Measurements from ENCODE around the gene ANO1.

Gene ANO1

DNA sequence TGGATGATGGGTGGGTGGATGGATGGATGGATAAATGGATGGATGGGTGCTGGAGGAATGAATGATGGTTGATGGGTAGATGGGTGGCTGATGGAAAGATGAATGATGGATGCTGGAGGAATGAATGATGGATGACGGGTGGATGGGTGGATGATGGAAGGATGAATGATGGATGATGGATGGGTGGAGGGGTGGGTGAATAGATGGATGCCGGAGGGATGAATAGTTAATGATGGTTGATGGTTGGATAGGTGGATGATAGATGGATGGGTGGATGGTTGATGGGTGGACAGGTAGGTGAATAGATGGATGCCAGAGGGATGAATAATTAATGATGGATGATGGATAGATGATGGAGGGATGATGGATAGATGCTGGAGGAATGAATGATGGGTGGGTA, 41.4 kb downstream of the ANO1 start:
- no peak for DNase-seq

DNA sequence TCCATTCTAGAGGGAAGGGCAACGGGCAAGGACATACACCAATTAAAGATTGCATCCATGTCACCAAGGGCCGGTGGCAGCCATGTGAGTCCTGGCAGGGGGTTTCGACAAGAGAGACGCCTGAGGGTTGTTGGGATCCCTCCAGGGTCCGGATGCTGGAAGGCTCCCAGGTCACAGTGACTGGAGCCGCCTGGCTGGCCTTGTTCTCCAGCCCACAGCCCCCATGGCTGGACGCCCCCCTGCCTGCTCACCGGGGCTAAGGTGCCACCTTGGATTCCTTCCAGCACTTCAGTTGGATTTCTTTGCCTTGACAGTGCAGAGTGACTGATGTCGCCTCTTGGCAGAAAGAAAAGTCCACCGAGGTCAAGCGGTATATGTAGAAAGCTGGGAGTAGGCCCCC, 42.6 kb downstream of the ANO1 start:
- no peak for DNase-seq

DNA sequence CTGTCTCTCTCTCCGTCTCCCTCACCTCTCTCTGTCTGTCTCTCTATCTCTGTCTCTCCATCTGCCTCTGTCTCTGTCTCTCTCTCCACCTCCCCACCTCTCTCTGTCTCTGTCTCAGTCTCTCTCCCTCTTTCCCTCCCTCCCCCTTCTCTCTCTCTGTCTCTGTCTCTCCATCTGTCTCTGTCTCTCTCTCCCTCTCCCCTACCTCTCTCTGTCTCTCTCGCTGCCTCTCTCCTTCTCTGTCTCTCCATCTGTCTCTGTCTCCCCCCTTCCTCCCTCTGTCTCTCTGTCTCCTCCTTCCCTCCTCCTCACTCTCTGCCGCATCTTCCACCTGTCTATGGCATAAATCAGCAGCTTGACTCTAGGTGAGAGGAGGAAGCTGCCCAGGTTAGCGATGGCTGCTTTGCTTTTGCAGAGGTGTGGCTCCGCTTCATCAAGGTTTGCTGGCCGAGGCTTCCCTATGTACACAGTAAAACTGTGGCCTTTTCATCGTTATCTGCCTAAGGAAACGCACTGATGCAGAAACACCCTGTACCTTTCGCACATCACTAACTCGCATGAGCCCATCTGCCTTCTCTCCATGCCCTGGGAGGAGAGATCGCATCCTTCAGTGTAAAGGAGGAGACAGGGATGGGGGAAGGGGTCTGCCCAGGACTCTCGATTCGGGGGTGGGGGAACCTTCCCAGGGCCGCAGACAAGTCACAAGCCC, 44.5 kb downstream of the ANO1 start:
- DNase-seq, result no peak

DNA sequence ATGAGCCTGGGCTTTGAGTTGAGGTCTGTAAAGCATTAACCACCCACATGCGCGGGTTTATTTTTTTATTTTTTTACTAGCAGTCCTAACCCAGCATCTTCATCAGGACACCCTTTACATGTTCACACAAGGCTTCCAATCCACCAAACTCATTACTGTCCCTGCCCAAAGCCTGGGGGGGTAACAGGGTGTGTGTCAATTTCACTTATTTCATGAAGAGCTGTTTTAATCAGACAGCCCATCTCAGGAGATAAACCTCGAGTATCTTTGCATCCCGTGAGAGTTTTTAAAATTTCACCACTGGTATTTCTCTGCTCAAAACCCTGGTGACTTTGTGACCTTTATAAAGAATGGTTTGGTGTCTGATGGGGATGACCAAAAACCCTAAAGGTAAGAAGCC, 45.6 kb downstream of the ANO1 start:
- no peak for DNase-seq

DNA sequence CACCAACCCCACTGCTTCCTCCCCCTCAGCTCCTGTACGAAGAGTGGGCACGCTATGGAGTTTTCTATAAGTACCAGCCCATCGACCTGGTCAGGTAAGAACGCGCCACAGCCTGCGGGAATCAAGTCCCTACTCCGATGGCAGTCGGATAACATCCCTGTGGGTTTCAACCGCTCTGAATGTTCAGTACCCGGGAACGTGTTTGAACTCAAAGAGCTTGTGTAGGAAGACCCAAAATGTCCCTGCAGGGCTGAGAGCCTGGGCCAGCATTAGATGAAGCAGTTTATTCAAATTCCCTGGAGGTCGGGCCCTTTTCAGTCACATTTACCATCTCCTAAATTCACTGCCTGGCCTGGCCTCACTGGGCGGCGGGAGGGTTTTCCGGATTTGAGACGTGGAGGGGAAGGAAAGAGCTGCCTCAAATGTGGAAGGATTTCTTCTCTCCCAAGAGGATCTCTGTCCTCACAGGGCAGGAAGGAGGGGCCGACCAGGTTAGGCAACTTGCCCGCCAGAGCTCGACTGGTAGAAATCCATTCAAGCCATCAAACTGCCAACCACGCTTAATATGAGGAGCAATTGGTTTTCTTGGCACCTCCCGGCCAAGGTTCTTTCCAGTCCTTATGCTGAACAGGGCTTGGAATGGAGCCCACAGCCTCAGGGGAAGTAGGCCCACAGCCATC, 46.3 kb downstream of the ANO1 start:
- no peak for DNase-seq

DNA sequence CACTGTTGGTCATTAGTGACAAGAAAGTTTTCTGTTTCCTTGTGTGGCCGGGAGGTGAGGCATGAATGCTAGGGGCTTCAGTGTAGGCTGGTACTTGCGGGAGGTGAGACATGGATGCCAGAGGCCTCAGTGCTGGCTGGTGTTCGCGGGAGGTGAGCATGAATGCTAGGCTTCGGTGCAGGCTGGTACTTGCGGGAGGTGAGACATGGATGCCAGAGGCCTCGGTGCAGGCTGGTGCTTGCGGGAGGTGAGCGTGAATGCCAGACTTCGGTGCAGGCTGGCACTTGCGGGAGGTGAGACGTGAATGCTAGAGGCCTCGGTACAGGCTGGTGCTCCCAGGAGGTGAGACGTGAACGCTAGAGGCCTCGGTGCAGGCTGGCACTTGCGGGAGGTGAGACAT, 48.4 kb downstream of the ANO1 start:
- DNase-seq, result no peak

DNA sequence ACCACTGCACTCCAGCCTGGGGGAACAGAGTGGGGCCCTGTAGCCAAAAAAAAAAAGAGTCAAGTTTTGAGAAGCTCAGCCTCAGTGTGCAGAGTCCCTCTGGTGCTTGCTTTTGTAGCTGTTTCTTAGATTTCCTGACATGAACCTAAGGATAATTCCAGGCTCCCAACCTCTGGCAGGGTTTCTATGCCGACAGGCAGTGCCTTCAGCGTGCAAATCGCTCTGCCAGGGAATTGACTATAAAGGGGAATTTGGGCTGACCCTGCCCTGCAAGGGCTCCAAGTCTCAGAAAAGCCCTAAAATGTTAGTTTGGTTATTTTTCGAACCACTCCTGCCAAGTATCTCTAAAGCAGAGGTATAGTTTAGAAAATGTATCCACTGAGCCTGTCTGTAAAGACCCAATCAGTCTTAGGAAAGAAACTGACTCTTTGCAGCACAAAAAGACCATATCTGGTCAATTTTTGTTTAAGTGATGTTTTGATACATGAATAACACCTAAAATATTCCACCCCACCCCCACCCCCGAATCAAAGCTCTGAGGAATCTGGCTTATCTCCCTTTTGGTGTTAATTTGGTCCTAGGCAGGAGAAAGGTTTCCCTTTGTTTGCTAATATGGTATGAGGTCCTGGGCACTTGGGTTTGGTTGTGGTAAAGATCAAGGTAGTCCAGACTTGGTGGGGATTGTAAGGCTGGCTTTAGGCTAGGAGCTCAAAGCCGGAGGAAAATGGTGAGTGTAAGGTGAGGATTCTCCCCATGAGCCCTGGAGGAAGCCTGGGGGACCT, 49.7 kb downstream of the ANO1 start:
- no peak for DNase-seq

DNA sequence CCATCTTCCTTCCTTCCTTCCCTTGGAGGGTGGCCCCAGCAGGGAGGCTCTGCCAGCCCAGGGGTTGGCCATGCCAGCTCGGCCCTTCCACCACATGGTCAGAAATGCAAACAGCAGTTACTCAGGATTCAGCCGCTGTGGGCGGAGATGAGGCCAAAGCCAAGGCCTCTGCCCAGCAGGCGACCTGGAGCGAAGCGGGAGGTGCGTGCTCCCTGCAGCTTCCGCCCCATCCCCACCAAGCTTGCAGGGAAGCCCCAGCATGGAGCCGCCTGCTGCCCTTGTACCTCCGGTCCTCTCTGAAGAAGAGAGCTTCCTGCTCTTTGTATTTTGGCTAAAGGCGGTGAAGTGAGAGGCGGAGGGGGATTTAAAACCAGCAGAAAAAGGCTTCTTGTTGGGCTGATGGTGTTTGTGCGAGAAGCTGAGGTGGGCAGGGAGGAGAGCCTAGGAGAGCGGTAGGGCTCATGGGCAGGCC, 50.4 kb downstream of the ANO1 start:
- DNase-seq, result no peak

DNA sequence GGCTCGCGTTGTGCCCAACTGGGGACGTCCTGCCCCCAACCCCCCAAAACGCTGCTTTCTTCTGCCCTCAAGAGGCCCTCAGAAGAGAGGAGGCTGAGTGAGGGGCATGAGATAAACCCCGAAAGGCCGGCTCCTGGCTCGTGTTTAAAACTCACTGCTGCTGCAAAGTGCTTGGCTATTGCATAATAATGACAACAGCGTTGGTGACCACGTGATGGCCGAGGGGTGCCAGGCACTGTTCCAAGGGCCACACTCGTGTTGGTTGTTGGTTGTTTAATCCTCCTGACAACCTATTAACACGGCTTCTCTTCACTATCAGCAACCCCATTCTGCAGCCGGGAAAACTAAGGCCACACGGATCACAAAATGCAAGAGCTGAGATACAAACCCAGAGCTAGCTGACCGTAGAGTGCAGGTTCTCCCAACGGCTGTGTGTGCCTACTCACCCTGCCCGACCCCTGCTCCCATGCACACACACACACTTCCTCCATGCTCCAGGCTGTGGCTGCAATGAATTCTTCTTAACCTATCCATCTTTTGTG, 51.0 kb downstream of the ANO1 start:
- DNase-seq, result no peak

DNA sequence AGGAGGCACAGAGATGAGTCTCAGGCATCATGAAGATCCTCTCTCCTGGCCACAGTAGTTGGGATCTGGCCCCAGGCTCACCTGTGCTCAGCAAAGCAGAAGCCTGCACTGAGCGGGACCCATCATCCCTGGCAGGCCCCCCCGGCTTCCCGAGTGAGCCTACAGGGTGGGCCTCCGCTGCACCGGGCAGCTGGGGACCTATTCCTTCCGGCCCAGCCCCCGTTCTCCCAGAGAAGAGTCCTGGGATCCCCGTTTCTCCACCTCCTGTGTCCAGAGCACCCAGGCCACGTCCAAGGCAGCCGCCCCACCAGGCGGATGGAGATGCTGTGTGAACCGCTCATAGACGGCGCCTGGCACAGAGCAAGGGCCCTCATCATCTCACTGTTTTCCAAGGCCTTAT, 52.5 kb downstream of the ANO1 start:
- DNase-seq, result no peak

DNA sequence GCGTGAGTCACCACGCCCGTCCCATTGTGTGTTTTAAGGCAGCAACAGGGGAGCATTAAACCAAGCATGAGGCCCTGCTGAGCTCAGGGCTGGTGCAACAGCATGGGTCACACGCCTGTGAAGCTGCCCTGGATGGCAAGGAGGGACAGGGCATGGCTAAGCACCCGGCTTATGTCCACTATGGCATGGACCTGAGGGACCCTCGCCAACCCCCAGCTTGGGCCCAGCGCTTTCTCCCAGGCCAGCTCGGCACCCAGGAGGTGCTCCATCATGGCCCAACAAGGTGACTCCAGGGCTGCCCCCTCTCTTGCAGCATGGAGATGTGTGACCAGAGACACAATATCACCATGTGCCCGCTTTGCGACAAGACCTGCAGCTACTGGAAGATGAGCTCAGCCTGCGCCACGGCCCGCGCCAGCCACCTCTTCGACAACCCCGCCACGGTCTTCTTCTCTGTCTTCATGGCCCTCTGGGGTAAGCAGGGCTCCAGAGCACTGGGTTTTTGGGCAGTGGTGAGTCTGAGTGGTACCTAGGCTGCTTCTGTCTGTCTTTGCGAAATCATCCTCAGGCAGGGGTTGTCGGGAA, 53.6 kb downstream of the ANO1 start:
- no peak for DNase-seq

DNA sequence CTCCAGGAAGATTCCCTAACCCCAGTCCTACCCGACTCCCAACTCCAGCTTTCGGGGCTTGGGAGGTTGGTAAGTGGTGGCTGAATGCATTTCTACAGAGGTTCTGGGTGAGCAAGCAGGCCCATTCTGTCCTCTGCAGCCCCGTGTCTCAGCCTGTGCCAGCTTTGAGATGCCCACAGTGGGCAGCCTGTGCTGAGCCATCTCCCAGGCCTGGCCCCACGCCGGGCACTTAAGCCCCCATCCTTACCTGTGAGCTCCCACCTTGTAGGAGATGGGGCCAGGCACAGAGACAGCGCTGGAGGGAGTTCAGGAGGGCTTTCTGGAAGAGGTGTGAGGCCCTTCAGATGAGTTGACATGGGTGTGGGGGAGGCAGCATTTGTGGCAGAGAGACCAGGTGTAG, 54.5 kb downstream of the ANO1 start:
- DNase-seq, result no peak

DNA sequence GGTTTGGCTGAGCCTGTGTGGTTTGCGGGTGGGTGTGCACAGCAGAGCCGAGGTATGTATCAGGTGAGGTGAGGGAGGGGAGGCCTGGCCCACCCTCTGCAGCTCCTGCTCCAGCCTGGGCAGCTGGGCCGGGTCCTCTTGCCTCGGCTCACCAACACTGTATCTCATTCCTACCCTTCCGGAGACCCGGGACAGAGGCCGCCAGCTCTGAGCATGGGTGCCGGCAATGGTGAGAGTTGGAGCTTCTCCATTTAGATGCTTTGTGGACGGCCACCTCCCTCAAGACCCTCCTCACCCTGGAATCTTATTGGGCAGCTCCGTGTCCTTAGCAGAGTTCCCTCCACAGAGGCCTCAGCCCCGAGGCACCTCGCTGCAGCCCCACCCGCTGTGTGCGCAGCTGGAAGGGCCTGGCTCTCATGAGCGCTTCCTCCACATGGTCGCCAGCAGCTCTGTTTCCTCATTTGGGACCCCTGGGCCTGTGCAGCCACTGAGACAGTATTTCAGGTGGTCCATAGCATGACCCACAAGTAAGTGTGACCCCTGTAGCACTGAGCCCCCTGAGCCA, 55.7 kb downstream of the ANO1 start:
- DNase-seq, result no peak

DNA sequence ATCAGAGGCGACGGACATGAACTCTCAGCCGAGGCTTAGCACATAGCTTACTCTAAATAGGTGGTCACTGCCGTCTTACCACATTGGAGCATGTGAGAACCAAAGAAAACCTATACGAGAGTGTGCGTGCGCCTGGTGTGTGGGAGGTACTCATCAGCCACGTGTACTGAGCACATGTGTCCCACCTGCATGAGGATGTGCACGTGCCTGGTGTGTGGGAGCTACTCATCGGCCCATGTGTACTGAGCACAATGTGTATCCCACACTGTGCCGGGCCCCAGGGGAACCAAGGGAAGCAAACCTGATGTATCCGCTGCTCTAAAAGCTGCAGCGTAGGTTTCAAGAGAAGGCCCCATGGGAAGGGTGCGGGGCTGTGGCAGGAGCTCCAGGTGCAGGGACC, 56.4 kb downstream of the ANO1 start:
- DNase-seq, result no peak

DNA sequence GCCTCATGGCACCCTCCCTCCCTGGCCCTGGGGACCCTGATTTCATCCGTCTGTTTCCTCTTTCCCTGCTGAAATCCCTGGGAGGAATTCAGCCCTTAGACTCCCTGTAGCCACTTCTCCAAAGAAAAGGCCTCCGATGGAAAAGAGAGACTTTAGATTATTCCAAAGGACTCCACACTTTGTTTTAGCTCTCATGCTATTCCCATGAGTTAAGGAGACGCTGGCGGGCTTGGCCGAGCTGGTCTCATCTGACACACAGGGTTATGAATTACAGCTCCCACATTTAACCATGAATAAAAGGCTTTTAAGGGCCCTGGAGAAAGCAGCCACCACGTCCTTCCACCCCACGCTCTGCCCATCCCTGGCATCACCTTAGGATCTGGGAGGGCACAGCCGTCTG, 57.0 kb downstream of the ANO1 start:
- no peak for DNase-seq

DNA sequence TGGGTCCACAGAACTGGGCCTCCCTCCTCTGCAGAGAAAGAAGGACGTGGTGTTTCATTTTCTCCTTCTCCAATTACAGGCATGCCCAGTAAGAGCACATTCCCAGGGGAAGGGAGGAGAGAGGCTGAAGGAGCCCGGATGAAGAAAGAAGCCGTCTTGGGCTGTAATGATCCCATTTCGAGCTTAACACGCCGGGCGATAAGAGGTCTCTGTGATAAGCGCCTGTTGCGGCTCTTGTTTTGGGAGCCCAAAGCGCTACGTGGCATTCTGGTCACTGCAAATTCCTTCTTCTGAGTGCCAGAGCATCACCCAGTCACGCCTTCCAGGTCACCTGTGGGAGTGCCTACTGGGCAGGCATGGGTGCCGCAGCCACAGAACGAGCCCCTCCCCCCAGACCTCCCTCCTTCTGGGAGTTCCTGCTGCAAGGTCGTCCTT, 57.5 kb downstream of the ANO1 start:
- DNase-seq, result no peak

DNA sequence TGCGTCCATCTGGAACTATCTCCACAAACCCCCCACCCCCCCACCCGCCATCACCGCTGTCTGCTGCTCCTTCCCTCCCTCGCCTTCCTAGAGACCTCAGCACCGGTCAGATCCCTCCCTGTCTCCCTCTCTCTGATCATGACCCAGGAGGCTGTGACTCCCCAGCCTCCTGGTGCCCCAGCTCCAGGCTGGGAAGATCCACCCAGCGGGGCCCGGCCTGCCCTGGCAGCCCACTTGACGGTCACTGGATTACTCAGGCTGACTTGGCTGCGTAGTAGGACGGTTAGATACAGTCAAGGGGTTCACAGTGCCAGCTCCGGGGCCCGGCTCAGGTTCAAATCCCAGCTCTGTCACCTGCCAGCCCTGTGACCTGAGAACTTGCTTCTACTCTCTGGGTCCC, 59.3 kb downstream of the ANO1 start:
- DNase-seq, result no peak

DNA sequence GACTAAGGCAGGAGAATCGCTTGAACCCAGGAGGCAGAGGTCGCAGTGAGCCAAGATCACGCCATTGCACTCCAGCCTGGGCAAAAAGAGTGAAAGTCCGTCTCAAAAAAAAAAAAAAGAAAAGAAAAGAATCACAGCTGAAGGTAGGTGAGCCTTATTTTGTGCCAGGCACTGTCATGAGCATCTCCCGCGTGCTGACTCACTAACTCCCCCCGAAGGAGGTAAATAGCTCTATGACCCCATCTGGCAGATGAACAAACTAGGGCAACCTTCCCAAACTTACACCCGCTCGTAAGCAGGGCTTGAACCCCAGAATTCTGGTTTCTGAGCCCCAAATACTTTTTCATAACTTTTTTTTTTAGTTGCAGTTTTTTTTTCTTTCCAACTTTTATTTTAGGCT, 60.3 kb downstream of the ANO1 start:
- DNase-seq, result no peak

DNA sequence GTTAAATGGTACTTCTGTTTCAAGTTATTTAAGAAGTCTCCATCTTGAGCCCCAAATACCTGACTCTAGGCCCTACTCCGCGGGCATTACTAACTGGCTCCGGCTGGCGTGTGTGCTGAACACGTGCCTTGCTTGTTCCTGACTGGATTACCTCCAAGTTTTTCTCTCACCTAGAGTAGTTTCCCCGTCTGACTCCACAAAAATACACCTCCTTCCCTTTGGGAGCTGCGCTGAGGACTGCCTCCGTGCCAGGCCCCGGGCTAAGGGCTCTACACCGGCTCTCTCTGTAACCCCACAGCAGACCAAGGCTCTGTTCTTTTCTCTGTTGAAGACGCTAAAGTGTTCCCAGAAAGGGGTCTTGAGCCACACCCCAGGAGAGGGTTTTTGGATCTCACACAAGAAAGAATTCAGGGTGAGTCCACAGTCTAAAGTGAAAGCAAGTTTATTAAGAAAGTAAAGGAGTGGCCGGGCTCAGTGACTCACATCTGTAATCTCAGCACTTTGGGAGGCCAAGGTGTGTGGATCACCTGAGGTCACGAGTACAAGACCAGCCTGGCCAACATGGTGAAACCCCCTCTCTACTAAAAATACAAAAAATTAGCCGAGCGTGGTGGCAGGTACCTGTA, 61.8 kb downstream of the ANO1 start:
- DNase-seq, result no peak

DNA sequence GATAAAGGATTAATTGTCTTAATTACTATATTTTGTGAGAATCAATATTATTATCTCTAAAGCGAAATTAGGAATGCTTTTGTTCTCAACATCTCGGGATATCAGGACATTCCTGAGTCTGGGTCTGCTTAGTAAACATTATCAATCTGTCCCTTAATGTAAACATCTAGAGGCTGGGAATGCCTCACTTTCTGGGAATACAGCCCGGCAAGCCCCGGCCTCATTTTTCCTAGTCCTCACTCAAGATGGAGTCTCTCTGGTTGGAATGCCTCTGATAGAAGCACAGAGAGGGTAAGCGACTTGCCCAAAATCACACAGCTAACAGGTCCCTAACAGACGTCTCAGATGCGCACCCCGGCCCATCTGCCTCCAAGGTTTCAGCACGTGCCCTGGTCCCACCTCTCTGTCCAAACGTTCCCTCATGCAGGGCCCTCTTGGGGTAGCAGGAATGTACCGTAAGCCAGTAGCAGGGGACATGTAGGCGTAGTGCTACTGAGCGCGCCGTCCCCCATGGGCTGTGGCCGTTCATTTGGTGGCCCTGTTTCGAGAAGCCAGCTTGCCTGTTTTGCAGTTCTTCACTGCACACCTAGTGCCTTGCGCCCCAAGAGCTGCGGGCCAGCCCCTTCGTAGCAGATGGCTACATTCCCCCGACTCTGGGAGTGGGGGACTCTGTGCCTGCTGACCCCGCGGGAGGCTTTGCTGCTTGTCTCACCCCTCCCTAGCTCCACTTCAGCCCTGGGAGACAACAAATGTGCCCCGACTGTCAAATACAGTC, 62.8 kb downstream of the ANO1 start:
- DNase-seq, result no peak

DNA sequence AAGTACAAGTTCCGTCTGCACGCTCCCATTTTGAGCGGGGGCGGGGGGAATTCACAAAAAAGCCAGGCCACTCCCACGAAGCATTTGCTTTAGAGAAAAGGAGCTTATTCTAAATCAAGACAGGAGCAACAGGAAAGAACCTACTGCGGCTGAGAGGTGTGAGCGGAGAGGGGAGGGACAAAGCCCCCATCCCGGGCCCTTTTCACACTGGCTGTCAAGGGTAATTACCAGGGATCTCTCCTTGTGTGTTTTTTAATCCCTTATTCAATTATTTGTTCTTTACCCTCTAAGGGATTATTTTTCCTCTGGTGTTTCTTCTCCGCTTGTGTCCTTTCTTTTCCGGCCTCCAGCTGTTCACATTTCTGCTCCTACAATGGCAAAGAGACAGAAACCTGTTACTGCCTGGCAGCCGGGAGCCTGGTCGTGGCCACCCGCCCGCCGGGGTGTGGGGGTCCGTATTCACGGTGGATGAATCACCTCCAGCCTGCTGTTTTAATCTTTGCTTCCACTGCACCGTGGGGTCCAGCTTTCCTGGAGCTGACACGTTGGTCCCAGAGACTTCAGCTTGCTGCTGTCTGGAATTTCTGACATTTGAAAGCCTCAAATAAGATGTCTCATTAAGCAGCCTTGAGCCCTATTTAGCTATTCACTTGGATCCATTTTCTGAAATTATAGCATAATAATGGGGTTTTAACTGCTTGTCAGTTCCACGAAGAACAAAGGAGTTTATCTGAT, 63.5 kb downstream of the ANO1 start:
- no peak for DNase-seq

Measured in right forelimb (tissue), 1 donor.